Measurements from ENCODE around the gene LYZL6. TPM values are rescaled to one million over a fixed set of nuclear protein-coding genes. Genes with fewer than 3 reads are reported as not detected.

The LYZL6 gene
- total and polyA plus RNA-seq, 10 donors, result not detected

DNA sequence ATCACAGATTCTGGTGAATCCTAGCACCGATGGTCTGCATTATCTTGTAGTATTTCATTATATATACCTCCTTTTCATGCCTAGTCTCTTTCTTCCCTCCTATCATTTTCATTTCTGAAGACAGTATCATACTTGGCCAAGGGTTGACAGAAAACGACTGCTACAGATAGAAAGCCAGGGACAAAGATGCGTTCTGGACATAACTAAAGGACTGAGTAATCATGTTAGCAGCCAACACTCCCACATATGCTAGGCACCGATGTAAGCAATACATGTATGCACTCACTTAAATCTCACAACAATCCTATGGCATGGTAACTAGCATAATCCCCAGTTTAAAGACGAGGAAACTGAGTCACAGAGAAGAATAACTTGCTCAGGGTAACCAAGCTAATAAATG, 35.8 kb downstream of the LYZL6 start:
- intact Hi-C loops (cut with DNase I; ENCODE audit: low total_unique reads), result no loop called here
- H3K4me1 ChIP-seq, result no peaks in the 10 kb centered on the region
- 77 to 88% (median 84%) methylated on average over 5 of the region's 5 CpGs for WGBS, 5 donors
- no peak overlapping the region for H3K27ac ChIP-seq
- H3K9me3 ChIP-seq, result no peaks in the 10 kb centered on the region
- no peak for DNase-seq
- H3K36me3 ChIP-seq, result no peaks in the 10 kb centered on the region
- no peak overlapping the region for H3K4me3 ChIP-seq
- TF ChIP-seq CTCF (IDR thresholded peaks at IDR 0.05 in 8 of 11, conservative IDR thresholded peaks at IDR 0.05 in 3 of 11) (no peak), POLR2AphosphoS5 (IDR thresholded peaks at IDR 0.05) (no peak), POLR2A (IDR thresholded peaks at IDR 0.05) (no peak)
- no peaks in the 10 kb centered on the region for H3K27me3 ChIP-seq (replicated peaks in 1 of 7)

DNA sequence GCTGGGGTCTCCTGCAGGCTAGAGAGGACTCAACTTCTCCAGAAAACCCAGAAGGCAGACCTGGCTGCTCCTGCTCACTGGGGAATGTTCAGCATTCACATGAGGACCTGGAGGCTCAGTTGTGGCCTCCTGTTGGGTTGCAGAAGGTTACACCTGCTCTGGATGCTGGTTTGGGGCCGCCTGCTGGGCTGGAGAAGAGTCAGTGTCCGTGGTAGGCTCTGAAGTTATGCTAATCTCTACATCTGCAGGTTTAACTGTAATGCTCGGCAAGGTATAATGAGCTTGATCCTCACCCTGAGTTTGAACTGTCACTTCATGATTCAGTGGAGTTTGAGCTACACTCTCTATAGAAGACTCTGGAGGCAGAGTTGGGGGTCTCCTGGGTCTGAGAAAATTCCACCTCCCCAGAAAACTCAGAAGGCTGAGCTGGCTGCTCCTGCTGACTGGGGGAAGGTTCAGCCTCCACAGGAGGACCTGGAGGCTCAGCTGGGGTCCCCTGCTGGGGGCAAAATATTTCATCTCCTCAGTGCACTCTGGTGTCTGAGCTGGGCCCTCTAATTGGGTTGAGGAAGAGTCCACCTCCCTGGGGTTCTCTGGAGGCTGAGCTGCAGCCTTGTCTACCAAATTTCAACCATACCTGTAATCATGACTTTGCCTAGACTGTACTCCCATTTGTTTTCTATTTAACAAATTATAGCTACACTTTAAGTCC, 36.4 kb downstream of the LYZL6 start:
- Histone ChIP-seq H3K27ac (no peak overlapping the region), H3K27me3 (replicated peaks in 1 of 7) (no peaks in the 10 kb centered on the region), H3K4me1 (no peaks in the 10 kb centered on the region), H3K36me3 (no peaks in the 10 kb centered on the region), H3K4me3 (no peak overlapping the region), H3K9me3 (no peaks in the 10 kb centered on the region)
- no peak for DNase-seq
- WGBS, 5 donors, result 73 to 81% (median 74%) methylated on average over 2 to 3 of the region's 3 CpGs
- TF ChIP-seq POLR2A (IDR thresholded peaks at IDR 0.05) (no peak), CTCF (IDR thresholded peaks at IDR 0.05 in 8 of 11, conservative IDR thresholded peaks at IDR 0.05 in 3 of 11) (no peak), POLR2AphosphoS5 (IDR thresholded peaks at IDR 0.05) (no peak)
- intact Hi-C loops (cut with DNase I; ENCODE audit: low total_unique reads), result no loop called here

DNA sequence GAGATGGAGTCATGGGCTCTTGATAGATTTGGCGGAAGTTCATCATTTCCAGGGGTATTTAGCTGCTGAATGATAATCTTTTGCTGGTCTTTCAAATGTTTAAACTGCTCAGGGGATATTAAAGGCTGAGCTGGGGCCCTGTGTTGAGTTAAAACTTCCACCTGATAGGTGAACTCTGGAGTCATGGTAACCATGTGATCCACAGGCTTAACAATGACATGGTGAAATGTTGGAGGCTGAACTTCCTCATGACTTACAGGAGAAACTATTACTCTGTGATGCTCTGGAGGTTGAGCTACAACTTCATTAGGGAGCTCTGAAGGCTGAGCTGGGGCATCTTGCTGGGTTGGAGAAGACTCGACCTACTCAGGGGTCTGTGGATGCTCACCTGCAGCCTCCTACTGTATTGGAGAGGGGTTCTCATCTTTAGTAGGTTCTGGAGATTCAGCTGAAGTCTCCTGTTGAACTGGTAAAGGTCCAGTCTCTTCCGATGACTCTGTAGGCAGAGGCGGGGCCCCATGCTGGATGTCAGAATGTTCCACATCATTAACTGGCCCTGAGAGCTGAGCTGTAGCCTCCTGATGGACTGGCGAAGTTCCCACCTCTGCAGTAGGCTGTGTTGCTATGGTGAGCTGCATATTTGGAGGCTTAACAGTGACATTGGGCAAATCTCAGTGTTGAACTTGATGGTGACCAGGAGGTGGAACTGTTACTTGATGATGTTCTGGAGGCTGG, 37.2 kb downstream of the LYZL6 start:
- TF ChIP-seq CTCF (IDR thresholded peaks at IDR 0.05 in 8 of 11, conservative IDR thresholded peaks at IDR 0.05 in 3 of 11) (no peak), POLR2A (IDR thresholded peaks at IDR 0.05) (no peak), POLR2AphosphoS5 (IDR thresholded peaks at IDR 0.05) (no peak)
- Histone ChIP-seq H3K36me3 (no peaks in the 10 kb centered on the region), H3K4me3 (no peak overlapping the region), H3K4me1 (peaks cover 0 to 2% (median 0%) of the 10 kb centered on the region in 6 donors), H3K27me3 (replicated peaks in 1 of 7) (no peaks in the 10 kb centered on the region), H3K27ac (no peak overlapping the region), H3K9me3 (no peaks in the 10 kb centered on the region)
- intact Hi-C loops (cut with DNase I; ENCODE audit: low total_unique reads), result no loop called here
- DNase-seq, result no peak
- WGBS, 5 donors, result 93 to 99% (median 97%) methylated on average over 2 to 5 of the region's 5 CpGs

DNA sequence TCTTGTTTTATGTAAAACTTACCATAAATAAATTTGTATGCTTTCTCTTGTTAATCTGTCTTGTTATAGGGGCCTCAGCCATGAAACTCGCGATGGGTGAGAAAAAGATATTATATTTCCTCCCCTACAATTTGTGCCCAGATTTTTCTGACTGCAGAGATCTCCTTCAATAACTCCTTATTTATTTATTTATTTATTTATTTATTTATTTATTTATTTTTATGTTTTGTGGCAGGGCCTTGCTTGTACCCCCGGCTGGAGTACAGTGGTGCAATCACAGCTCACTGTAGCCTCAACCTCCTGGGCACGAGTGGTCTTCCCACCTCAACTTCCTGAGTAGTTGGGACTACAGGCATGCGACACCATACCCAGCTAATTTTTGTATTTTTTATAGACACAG, 40.1 kb downstream of the LYZL6 start:
- TF ChIP-seq POLR2A (IDR thresholded peaks at IDR 0.05) (no peak), CTCF (IDR thresholded peaks at IDR 0.05 in 8 of 11, conservative IDR thresholded peaks at IDR 0.05 in 3 of 11) (no peak), POLR2AphosphoS5 (IDR thresholded peaks at IDR 0.05) (no peak)
- Histone ChIP-seq H3K9me3 (no peaks in the 10 kb centered on the region), H3K27ac (no peak overlapping the region), H3K36me3 (no peaks in the 10 kb centered on the region), H3K4me3 (no peak overlapping the region), H3K4me1 (peaks cover 0 to 31% (median 11%) of the 10 kb centered on the region in 6 donors), H3K27me3 (replicated peaks in 1 of 7) (no peaks in the 10 kb centered on the region)
- 77 to 89% (median 84%) methylated on average over 5 of the region's 5 CpGs for WGBS, 5 donors
- intact Hi-C loops (cut with DNase I; ENCODE audit: low total_unique reads), result no loop called here
- no peak for DNase-seq
